ENCODE measurements around the gene FHIT. TPM values are rescaled to one million over a fixed set of nuclear protein-coding genes. Genes with fewer than 3 reads are reported as not detected.
"Not testable (repeated sequence)": the region's sequence is repeated elsewhere in the genome, so short reads cannot be mapped to it uniquely, and the experiment has no call there.

FHIT gene
- polyA plus RNA-seq, 1 experiment = 0.11 TPM

- no peak for DNase-seq (ENCODE audit: low read depth)
- ChIA-PET CTCF (no interaction called here), POLR2A (no interaction called here)
- H3K27me3 ChIP-seq (ENCODE audit: control insufficient read depth, insufficient read depth, low read length) = no peaks in the 10 kb centered on the region
- TF ChIP-seq CTCF (IDR thresholded peaks at IDR 0.05; ENCODE audit: insufficient read depth, low read depth, low read length) = no peak
- no peak overlapping the region for H3K4me3 ChIP-seq (ENCODE audit: low read depth, low read length)
- H3K36me3 ChIP-seq (ENCODE audit: control insufficient read depth, insufficient read depth, low read length) = no peaks in the 10 kb centered on the region
Observed at GRCh38 chr3:61224823-61225222, 26.4 kb downstream of the FHIT start.

- Histone ChIP-seq H3K27me3 (ENCODE audit: control insufficient read depth, insufficient read depth, low read length) (no peaks in the 10 kb centered on the region), H3K36me3 (ENCODE audit: control insufficient read depth, insufficient read depth, low read length) (no peaks in the 10 kb centered on the region), H3K4me3 (ENCODE audit: low read depth, low read length) (no peak overlapping the region)
- ChIA-PET POLR2A (no interaction called here), CTCF (no interaction called here)
- no peak for DNase-seq (ENCODE audit: low read depth)
- no peak for TF ChIP-seq CTCF (IDR thresholded peaks at IDR 0.05; ENCODE audit: insufficient read depth, low read depth, low read length)
Observed at GRCh38 chr3:61223451-61223850, 27.8 kb downstream of the FHIT start.

- Histone ChIP-seq H3K27me3 (ENCODE audit: control insufficient read depth, insufficient read depth, low read length) (no peaks in the 10 kb centered on the region), H3K4me3 (ENCODE audit: low read depth, low read length) (no peak overlapping the region), H3K36me3 (ENCODE audit: control insufficient read depth, insufficient read depth, low read length) (no peaks in the 10 kb centered on the region)
- CTCF ChIA-PET = no interaction called here
- POLR2A ChIA-PET = no interaction called here
- no peak for DNase-seq (ENCODE audit: low read depth)
- TF ChIP-seq CTCF (IDR thresholded peaks at IDR 0.05; ENCODE audit: insufficient read depth, low read depth, low read length) = no peak
Observed at GRCh38 chr3:61222467-61222866, 28.8 kb downstream of the FHIT start.

GRCh38 chr3:61221759-61222362 lies 29.4 kb downstream of the FHIT start:
- no peak overlapping the region for H3K4me3 ChIP-seq (ENCODE audit: low read depth, low read length)
- POLR2A ChIA-PET = no interaction called here
- no peak for TF ChIP-seq CTCF (IDR thresholded peaks at IDR 0.05; ENCODE audit: insufficient read depth, low read depth, low read length)
- no peaks in the 10 kb centered on the region for H3K27me3 ChIP-seq (ENCODE audit: control insufficient read depth, insufficient read depth, low read length)
- DNase-seq (ENCODE audit: low read depth) = no peak
- CTCF ChIA-PET = no interaction called here
- H3K36me3 ChIP-seq (ENCODE audit: control insufficient read depth, insufficient read depth, low read length) = no peaks in the 10 kb centered on the region

GRCh38 chr3:61218504-61218903 lies 32.7 kb downstream of the FHIT start:
- Histone ChIP-seq H3K36me3 (ENCODE audit: control insufficient read depth, insufficient read depth, low read length) (no peaks in the 10 kb centered on the region), H3K4me3 (ENCODE audit: low read depth, low read length) (no peak overlapping the region), H3K27me3 (ENCODE audit: control insufficient read depth, insufficient read depth, low read length) (no peaks in the 10 kb centered on the region)
- no peak for DNase-seq (ENCODE audit: low read depth)
- no peak for TF ChIP-seq CTCF (IDR thresholded peaks at IDR 0.05; ENCODE audit: insufficient read depth, low read depth, low read length)
- CTCF ChIA-PET = no interaction called here
- POLR2A ChIA-PET = no interaction called here

- DNase-seq (ENCODE audit: low read depth); H3K4me3 ChIP-seq (ENCODE audit: low read depth, low read length); H3K27me3 ChIP-seq (ENCODE audit: control insufficient read depth, insufficient read depth, low read length); H3K36me3 ChIP-seq (ENCODE audit: control insufficient read depth, insufficient read depth, low read length); CTCF ChIA-PET; POLR2A ChIA-PET: not testable (repeated sequence)
Observed at GRCh38 chr3:61216171-61216570, 35.1 kb downstream of the FHIT start.

Measured in BJ (cell line).